Gastrocnemius medialis (tissue), 4 donors: ENCODE data around the gene PODNL1.

Experiments
- POLR2A ChIP-seq, 2 donors: fragments of 450-650 bp; IDR thresholded peaks; one replicate each; pipeline ENCODE4 v1.6.1; 2017; ENCODE audit warnings: antibody characterized with exemption in 2 of 2, mild to moderate bottlenecking in 2 of 2, moderate library complexity in 2 of 2
- TF ChIP-seq, protein P1 (sequence below), 5 experiments: fragments of 450-650 bp in 3 of 5; fragments of 200-600 bp in 2 of 5; sonication (generic) in 2 of 5; IDR thresholded peaks in 4 of 5; conservative IDR thresholded peaks in 1 of 5; 1 replicate in 4 of 5; 2 replicates in 1 of 5; pipeline ENCODE4 v1.5.1; 2016 to 2019; ENCODE audit warnings: antibody characterized with exemption in 5 of 5, mild to moderate bottlenecking in 3 of 5, moderate library complexity in 3 of 5

DNA sequence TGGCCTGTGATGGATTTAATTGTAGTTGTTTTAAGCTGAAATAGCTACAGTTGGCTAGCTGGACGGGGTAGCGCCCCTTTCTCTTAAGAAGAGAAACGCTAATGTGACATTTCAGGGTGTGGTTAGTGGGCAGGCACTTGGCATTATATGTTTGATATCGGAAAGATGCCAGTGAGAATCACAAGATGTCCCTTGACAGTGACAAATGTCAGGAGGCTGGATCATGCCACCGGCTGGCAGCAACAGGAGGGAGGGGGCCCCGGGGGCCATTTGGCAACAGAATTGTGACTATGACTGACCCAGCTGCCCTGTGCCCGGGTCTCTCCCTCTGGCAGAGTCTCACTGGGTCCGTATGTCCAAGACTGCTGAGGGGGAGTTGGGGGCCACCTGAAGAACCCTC is 18.8 kb upstream of the PODNL1 start:
- TF ChIP-seq, protein P1, sequence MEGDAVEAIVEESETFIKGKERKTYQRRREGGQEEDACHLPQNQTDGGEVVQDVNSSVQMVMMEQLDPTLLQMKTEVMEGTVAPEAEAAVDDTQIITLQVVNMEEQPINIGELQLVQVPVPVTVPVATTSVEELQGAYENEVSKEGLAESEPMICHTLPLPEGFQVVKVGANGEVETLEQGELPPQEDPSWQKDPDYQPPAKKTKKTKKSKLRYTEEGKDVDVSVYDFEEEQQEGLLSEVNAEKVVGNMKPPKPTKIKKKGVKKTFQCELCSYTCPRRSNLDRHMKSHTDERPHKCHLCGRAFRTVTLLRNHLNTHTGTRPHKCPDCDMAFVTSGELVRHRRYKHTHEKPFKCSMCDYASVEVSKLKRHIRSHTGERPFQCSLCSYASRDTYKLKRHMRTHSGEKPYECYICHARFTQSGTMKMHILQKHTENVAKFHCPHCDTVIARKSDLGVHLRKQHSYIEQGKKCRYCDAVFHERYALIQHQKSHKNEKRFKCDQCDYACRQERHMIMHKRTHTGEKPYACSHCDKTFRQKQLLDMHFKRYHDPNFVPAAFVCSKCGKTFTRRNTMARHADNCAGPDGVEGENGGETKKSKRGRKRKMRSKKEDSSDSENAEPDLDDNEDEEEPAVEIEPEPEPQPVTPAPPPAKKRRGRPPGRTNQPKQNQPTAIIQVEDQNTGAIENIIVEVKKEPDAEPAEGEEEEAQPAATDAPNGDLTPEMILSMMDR (IDR thresholded peaks at IDR 0.05 in 4 of 5, conservative IDR thresholded peaks at IDR 0.05 in 1 of 5) = no peak
- TF ChIP-seq POLR2A (IDR thresholded peaks at IDR 0.05) = no peak
